Measurements from ENCODE around the gene CHIA.

The CHIA gene

DNA sequence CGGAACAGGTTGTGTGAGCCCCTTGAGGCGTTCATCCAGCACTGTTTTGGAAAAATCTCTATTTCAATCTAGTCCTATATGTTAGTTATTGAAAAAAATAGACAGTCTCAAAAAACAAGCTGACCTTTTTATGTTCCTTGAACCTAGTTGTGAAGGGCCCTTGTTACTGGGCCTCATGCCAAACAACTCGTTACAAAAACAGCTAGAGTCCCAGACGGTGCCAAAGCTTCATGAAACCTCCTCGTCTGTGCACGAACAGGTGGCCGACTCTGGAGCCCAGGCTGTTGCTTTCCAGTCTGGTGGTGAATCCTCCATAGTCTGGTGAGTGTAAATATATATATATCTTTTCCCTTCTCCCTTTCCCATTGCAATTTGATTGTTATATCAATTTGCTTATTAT, at the start of gene CHIA:
TSS of gene CHIA (plus strand) at position 222 of the 400 bp plus-strand sequence. CDS start 19,617 bp downstream, outside the sequence.
- DNase-seq, result peak; percentile 96

DNA sequence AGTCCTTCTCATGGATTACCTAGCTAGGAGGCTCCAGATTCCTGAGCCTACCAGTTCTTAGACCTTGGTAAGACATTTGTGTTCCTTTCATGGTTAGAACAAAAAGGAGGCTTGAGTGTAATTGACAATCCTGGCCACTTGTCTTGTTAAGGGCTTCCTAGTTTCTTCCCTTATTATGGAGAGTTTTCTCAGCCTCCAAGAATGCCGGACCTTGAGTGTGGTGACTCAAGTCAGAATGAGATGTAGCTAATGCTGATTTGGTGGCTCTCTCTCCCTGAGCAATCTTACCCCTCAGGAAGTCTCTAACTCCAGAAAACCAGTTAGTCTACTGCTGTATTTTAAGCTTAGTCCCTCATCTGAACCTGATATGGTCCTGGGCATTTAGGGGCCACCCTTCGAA, 48.9 kb upstream of the CHIA start:
- DNase-seq, result no peak

DNA sequence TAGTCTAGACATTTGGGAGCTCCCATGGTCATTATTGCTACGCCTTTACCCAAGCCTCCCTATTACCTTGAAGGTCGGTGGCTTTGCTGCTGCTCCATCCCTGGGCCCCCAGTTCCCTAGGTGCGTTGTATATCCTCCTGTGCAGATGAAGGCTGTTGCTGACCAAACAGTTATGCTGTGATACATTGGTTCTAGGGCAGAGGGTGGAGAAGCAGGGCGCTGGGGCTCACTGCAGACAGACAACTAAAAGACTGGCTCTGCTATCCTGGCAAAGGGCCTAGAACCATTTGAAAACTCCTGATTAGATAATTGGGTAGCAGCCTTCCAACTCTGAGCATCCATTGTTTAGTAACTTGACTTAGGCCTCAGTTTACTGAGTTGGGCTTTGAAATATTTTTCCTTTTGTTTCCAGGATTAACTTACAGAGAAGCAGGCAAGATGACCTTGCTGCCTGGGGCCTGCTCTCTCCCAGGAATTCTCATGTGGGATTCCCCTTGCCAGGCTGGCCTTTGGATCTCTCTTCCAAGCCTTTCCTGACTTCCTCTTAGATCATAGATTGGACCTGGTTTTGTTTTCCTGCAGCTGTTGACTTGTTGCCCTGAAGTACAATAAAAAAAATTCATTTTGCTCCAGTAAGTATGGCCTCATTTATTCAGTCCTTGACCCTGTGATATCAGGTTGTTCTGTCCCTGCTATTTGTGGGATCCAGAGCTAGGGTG, 47.7 kb upstream of the CHIA start:
- no peak for DNase-seq

DNA sequence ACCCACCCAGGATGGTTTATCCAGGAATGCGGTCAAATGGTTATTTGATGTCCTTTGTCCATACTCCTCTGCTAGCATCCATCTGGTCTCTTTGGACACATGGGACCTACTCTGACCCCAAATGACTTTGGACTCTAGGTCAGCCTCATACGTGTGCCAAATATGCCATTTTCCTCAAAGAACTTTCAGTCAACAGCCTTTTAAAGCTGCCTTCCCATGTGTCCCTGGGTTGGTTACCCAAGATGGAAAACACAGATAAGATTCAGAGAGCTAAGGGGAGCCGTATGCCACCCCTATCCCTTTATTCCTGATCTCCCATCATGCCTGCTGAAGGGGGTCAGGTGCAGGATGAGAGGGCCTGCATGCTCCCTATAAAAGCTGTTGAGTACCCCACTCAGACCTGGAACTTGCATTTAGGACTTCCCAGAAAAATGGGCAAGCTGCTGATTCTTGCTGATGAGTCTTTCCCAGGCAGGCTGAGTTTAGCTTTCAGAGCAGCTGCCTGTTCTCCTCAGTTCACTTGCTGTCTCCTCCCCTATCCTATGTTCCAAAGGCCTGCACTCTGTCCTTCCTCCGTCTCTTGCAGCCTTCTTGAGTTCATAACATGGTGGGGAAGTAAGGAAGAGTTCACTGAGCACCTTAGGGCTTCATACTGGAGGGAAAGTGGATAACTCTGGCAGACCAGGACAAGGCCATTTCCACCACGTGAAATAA, 43.4 kb upstream of the CHIA start:
- DNase-seq, result no peak

DNA sequence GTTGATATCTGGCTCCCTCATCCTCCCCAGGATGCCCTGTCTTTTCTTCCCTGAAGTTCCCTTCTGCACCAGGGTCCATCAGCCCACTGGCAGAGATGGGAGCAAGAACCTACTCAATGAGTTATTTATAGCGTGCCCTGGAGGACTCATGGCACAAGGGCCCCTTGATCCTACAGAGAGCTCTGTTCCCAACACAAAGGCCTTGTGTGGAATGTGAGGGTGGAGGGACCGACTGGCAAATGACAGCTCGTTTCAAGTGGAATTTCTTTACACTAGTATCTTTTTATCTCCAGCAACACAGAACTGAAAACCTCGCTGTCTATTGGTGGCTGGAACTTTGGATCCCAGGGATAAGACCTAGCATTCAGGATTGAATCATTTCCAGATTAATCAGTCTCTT, 40.7 kb upstream of the CHIA start:
- no peak for DNase-seq

DNA sequence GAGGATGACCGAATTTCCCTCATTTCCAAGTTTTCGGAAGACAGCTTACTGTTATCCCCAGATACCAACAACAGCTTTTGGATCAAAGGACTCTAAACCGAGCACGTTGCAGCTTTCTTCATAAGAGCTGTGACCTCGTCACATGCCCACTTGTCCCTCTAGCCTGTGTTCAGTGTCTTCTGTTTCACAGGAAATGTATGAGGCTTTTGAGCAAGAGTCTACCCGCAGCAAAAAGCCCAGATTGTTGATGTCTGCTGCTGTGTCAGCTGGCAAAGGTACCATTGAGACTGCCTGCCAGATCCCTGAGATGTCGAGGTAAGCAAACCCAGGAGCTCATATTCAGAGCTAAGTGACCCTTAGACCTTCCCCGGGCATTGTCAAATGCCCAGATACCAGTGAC, 39.1 kb upstream of the CHIA start:
- DNase-seq, result no peak

DNA sequence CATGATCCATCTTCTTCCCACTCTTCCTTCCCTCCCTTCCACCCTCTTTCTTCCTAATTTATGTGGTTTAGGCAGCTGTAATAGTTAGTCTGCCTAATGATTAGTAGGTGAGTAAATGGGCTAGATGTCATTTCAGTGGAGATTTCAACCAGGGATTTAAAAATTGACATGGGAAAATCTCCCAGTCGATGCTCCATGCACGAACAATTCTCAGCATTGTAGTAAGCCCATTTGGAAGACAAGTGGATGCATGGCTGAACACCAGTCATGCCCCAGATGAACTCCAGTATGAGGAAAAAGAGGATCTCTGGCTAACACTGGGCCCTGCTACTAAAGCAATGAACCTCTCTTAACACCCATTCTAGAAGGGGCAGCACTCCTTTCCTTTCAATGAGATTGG, 37.9 kb upstream of the CHIA start:
- DNase-seq, result no peak

DNA sequence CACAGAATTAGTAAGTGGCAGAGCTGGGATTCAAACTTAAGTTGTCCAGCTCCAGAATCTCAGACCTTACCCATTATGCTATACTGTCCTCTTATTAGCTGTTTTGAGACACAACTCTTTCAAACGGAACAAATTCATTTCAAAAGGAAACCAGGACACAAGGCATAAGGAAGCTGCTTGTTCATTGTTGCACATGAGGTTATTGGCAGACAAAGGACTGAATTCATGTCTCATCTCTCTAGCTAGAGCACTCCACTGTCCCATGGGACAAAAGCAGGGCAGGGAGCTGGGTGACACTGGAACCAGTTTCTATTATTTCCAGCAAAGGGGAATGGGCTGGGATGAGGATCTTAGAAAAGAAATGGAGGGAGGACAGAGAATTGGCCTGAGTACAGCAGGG, 36.8 kb upstream of the CHIA start:
- no peak for DNase-seq

DNA sequence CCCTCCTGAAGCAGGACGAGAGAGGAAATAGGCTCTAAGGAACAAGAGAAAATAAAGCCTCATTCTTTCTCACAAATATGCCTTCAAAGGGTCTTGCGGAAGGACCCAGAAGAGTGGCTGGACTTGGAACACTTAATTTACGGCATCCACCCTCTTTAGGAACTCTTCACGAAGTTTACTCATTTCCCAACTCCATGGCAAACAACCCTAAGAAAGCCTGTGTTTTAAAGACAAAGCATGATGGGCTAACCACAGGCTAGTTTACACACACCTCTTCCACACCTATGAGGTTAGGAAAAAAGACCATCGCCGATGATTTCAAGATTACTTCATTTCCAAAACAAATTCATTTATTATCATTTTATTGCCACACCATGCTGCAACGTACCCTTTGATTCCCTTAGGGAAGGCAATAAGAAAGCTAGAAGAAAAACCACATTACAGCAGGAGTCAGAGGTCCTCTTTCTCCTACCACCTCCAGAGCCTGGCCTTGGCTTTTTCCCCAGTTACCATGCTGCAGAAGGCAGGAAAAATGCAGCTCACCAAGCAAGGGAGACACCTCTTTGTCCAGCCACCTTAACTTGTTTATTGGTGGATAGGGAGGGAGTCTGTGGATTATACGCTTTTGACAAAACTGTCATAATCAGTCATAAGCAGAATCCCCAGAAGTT, 33.5 kb upstream of the CHIA start:
- no peak for DNase-seq

DNA sequence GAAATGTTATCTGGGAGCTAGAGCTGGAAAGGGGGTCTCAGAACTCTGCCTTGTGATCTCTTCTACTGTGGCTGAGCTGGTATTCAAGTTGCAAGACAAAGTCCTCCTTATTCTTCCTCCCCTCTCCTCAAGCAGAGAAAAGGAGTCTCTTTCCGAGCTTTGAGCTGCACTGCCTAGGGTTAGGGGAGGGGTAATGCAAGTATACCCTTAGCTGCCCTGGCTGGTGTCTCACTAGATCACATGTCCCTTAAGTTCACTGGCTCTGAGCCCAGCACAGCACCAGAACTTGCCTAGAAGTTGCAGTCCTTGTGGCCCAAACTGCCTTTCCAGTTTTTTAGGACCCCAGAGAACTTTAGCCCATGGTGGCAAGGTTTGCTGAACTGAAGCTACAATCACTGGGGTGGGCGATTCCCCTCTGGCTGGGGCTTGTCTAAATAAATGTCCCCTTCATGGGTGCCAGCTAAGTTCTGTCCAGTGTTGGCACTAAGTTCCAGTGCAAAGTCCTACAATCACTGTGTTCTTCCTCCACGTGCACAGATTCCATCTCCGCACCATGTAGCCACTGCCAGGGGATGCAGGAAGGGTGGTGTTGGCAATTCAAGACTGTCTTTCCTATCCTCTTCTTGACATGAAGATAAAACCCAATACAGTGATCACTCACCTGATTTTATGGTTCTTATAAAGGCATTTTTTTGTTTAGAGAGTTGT, 22.7 kb upstream of the CHIA start:
- DNase-seq, result no peak

DNA sequence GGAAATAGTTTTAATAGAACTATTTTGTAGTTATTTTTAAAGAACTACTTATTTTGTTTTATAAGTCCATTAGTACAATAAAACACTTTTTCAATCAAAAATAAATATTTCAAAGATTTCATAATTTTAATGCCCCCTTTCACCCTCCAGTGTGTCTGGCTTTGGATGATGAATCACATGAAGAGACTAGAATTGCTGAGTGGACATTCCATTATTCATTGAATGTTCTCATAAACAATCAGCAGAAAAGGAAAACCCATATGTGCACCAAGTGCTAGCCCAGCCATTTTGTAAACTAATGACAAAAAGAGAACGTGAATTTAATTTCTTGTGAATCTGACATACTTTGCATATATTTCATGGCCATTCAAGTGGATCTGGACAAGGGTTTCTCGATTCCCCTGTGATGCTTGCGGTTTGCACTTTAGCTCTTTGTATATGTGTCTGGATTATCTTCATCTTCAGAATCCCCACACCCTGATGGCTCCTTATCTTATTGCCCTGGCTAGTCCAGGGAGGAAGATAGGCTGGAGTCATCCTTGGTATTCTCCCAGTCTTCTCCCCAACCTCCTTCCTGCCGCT, 20.7 kb upstream of the CHIA start:
- no peak for DNase-seq

DNA sequence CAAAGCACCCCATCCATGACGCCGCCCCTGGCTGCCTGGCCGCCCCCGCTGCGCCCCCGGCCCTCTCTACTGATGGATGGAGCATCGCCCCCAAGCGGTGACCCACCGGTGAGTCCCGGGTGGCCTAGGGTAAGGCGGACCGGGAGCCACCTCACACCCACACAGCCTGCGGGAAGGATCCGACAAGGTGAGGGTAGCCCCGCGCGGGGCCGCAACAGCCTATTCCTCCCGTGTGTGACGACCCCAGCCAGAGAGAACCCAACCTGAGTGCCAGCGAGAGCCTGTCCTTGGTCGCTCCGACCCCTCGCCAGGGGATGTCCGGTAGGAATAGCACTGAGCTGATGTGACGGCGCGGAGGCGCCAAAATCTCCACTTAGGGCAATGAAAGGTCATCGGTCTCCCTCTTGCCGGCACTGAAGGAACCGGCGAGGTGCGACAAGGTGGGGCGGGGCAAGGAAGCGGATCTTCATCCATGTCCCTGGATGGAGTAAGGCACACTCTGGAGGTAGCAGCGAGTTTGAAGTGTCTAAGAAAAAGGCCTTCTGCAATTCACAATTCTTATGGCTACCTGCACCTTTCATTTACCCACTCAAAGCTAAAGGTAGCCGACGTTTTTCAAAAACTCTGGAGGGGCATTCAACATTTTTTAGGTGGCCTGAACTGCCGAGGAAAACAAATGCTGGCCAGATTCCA, 19.7 kb upstream of the CHIA start:
- DNase-seq, result no peak

DNA sequence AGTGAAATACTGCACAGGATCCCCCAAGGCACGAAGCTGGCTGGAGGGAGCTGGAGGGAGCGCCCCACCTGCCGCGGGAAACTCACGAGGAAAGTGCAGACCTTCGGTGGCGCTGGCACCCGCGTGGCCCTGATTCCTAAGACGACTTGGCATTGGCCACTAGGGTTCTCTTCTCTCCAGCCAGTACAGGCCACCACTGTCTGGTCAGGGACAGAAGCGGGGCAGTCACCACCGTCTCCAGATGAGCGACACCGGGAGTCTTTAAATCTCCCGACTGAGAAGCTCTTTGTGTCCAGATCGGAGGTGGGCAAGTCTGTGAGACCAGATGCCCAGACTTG, 19.2 kb upstream of the CHIA start:
- no peak for DNase-seq

DNA sequence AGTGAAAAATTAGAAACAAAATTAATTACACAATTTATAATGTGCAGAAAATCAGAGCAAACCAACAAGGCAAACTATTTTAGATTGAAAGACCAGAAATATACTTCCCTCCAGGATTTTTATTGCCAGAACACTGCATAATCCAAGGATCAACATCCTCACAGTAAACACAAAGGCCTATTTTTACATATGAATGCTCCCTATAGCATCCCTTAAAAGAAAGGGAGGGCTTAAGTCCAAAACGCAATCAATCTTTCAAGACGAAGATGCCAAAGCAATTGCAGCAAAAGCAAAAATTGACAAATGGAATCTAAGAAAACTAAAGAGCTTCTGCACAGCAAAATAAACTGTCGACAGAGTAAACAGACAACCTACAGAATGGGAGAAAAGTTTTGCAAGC, 18.6 kb upstream of the CHIA start:
- DNase-seq, result no peak

DNA sequence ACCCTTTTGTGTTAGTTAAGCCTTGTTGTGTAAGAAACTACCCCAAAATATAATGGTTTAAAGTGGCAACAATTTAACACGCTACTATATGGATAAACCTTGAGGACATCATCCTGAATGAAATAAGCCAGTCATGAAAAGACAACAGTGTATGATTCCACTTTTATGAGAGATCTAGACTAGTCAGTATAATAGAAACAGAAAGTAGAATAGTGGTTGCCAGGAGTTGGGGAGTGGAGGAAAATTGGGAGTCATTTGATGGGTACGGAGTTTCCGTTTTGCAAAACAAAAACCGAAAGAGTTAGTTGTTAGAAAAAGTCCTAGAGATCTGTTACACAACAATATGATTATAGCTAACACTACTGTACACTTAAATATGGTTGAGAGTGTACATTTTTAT, 16.0 kb upstream of the CHIA start:
- DNase-seq, result no peak

DNA sequence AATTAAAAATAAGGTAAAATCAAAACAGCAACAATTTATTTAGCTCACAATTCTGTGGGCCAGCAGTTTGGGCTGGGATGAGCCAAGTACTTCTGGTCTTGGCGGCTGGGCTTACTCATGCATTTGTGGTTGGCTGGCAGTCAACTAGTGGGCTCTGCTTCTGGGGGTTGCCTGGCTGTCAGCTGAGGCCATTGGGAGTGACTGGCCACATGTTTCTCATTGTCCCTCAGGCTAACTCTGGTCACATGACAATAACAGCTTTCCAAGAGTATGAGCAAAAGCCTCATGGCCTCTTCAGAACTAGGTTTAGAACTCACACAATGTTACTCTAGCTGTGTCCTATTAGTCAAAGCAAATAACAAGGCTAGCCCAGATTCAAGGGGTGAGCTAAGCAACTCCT, 15.6 kb upstream of the CHIA start:
- no peak for DNase-seq

DNA sequence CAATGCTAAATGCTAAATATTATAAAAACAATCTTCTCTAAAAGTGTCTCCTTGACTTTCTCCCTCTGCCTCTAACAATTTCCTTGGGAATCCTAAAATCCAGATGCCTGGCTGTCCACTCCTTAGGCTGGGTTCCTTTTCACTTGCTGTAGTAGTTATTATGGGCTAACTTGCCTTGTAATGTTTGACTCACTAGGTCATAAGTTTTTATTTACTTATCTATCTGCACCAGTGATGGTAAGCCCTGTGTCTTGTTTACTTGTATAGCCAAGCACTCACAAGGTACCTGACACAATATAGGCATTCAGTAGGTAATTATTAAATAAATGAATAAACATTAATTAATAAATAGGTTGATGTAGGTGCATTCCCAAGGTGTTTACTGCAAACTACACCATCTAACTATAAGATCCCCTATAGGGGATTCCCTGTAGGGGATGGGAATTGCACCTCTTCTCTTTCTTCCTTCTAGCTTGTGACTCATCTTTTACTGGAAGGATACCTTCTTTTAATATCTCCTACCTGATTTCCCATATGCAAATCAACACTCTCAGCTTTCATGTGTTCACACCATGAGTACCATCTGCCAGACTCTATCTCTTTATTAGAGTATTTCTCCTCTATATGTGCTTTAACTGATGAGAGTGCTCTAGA, 14.7 kb upstream of the CHIA start:
- DNase-seq, result no peak

DNA sequence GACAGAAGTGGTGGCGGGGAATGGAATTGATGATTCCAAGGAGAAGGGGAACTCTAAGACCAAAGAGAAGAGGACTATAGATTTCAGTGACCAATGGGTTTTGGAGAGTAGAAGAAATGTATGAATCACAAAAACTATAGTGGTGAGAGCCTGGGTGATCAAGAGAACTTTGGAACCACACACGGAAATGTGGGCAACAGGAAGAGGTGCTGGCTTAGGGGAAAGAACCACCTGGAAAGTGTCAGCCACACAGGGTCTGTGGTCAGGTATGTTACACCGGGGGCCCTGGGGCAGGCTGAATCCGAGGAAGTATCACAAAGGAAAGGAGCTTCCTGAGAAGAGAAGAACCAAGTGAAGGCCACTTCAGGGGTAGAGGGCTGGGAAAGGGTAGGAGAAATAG, 11.5 kb upstream of the CHIA start:
- DNase-seq, result no peak

DNA sequence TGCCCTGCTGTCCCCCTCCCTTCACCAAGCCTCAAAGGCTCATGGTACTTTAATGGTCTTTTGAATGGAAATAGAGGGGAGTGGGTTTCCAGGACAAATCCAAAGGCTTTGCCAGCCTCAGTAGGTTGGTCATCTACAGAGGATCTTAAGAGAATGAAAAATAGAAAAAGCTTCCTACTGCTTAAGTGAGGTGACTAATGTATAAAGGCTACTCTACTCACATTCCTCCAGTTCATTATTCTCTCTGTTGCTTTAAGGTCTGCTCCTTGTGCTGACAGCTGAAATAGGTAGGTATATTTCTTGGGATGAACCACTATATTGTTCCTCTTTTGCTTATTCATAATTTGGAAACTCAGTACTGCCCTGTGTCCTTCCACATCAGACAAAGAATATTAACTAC, 10.4 kb upstream of the CHIA start:
- no peak for DNase-seq

DNA sequence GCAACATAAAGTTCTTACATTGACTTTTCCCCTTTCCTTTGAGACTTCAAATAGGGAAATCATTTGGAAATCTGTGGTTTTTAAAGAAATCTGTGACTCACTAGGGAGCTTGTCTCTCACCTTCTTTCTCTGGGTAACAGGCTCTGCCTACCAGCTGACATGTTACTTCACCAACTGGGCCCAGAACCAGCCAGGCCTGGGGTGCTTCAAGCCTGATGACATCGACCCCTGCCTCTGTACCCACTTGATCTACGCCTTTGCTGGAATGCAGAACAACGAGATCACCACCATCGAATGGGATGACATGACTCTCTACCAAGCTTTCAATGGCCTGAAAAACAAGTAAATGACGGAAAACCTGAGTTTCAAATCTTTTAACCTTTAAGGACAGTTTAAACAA, 9.2 kb upstream of the CHIA start:
- no peak for DNase-seq

DNA sequence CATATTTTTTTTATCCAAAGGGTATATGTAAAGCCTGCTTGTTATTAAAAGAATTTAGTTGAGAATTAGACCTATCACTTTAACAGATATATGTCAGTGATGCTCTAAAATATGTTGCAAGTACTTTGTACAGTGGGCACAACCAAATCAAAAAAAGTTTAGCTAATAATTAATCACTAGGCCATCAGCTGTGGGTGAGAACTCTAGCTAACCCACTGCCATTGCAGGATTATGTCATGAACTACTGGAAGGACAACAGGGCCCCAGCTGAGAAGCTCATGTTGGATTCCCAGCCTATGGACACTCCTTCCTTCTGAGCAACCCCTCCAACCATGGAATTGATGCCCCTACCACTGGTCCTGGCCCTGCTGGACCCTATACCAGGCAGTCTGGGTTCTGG, 6.8 kb upstream of the CHIA start:
- DNase-seq, result no peak

DNA sequence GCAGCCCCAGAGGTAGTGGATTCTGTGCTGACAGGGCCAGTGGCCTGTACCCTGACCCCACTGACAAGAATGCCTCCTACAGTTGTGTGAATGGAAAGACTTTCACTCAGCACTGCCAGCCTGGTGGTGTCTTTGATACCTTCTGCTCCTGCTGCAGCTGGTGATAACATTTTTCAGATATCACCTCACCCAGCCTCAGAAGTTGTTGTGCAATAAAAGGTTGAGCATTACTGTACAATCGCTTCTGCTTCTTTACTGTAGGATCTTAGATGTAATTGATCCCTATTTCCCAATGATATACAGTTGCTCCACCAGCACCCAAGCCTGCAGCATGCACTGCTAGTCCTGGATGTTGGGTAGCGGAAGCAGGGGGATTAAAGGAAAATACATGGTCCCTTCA, 4.8 kb upstream of the CHIA start:
- no peak for DNase-seq

Data from NCI-H1105 (cell line).